ENCODE results near the gene ACSM6.

ACSM6 gene

DNA sequence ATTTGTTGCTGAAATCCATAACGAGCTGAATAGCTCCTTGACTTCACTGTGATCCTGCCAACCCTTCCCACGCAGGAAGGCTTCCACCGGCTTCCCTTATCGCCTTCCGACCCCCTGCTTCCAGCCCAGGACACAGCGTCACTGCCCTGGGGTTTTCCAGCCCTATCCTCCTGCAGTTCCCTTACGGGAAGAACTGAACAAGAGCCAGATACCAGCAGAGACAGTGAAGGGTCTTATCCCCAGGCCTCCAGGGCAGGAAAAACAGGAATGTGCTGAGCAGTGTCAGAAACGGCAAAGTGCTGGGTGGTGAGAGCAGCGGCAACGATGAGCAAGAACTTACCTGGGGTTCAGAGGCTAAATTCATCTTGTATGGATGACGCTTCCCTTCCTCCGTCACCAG lies 74.4 kb downstream of the ACSM6 start:
- DNase-seq (ENCODE audit: low read depth in 2 of 2): no peak

DNA sequence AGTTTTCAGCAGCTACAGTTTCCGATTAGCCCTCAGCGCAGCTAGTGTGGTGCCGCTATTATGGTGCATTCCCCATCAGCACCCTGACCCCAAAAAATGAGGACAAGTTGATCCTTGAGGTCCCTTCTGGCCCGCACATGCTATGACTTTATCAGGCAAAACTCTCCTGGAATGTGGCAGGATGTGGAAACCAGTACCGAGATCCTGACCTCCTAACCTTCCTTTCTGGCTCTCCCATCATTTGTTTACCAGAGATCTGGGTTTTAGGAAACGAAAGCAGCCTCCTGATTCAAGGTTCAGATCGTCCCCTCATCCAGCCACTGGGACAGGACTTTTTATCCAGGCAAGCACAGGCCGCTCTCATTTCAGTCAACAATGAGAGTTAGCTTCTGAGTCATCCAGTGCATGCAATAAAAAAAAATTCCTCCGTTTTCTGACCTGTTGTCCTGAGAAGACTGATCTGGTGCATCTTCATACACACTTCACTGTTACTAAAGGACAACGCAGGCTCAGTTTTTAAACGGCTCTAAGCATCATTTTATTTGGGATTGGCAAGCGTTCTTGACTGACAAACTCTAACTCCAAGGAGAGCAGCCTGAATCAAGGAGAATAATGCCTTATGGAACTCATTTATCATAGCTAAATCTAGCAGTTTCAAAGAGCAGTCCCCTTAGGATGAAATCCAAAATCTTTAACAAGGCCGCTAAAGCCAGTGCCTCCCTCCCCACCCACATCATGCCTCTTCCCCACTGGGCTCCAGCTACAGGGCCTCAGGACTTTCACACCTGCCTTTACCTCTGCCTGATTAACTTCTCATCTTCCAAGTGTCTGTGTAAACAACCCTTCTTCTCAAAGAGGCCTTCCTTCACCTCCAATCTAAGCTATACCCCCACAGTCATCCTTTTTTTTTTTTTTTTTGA lies 79.6 kb downstream of the ACSM6 start:
- DNase-seq (ENCODE audit: low read depth in 2 of 2): no peak

DNA sequence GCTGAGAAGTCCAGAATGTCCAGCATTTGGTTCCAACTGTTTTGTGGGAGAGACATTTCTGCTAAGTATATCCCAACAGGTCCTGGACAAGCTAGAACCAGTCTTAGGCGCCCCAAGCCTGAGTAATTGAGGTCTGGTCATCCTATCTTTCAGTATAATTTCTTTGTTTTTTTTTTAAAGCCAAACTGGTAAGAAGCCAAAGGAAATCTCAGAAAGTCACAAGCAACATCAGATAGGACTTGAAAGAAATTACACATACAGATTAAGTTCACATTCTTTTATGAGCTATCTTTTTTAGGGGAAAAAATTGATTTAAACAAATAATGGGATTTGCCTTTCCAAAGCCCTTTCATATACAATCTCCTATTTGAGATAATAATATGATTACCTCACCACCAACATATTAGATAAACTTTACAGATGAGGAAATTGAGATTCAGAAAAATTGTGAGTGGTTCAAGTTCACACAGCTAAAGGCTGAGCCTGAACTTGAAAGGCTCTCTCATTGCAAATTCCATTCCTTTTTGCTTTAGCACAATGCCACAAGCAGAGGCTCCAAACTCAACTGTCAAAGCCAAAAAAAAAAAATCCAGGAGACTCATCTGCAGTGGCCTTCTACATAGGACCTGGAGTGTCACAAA lies 81.8 kb downstream of the ACSM6 start:
- no peak for DNase-seq (ENCODE audit: low read depth in 2 of 2)

DNA sequence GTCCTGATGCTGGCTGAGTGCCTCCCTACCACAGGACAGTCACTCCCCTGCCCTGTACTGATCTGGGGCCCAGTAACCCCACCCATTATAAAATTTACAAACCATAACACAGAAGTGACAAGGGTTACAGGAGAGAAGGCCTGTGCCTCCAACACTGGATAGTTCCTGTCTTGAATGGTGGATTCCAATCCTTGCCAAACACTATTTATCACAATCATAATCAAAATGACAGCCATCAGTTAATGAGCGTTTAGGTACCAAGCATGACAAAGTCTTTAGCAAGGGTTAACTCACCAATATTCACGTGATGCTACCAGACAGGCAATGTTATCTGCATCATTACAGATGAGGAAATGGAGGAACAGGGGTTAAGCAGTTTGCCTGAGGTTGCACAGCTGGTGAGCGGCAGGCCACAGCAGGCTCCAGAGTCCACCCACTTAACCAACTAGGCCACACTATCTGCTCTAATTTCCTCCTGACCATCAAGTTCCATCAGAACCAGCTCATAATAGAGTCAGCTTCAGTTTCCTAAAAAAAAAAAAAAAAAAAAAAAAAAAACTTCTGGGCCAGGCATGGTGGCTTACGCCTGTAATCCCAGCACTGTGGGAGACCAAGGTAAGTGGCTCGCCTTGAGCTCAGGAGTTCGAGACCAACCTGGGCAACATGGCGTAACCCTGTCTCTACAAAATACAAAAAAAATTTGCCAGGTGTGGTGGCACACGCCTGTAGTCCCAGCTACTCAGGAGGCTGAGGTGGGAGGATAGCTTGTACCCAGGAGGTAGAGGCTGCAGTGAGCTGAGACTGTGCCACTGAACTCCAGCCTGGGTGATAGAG lies 82.5 kb downstream of the ACSM6 start:
- DNase-seq (ENCODE audit: low read depth in 2 of 2): no peak

DNA sequence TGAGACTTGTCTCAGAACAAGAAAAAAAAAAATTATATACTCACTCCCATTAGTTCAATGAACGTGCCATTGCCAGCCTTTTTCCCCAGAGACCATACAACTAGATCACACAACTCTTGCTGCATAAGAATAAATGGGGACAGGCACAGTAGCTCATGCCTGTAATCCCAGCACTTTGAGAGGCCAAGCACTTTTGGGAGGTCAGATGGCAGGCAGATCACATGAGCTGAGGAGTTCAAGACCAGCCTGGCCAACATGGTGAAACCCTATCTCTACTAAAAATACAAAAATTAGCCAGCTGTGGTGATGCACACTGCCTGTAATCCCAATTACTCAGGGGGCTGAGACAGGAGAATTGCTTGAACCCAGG lies 83.1 kb downstream of the ACSM6 start:
- DNase-seq (ENCODE audit: low read depth in 2 of 2): no peak

DNA sequence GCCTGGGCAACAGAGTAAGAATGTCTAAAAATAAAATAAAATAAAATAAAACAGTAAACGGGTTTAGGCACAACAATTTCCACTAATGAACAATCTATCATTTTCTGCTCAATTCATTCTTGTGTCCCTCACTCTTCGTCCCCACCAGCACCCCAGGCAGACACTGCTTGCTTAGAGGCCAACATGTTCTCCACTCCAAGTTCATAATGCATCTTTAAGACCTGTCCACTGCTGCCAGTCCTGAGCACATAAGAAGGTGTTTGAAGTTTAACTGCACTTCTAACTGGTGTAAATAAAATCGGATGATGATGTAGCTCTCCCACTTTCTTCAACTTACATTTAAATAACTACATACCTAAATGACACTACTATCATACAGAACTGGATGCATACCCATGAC lies 83.6 kb downstream of the ACSM6 start:
- no peak for DNase-seq (ENCODE audit: low read depth in 2 of 2)

Measured in activated CD8-positive, alpha-beta memory T cell treated with anti-CD3 and anti-CD28 coated beads for 4 hours (primary cell).